Ovary (tissue), 9 donors: Measurements from ENCODE around the gene ITPKA. TPM values are rescaled to one million over a fixed set of nuclear protein-coding genes. Genes with fewer than 3 reads are reported as not detected.

Source experiments
- DNase-seq, 5 donors: peaks; one replicate each; pipeline ENCODE4 v3.0.0-alpha.2; 2019 to 2020
- H3K27ac ChIP-seq, 2 donors: fragments of 200-600 bp; one replicate each; pipeline versions ENCODE4 v1.5.1 to v1.8.0; 2019 to 2022
- H3K27me3 ChIP-seq: fragments of 200-600 bp; one replicate; pipeline ENCODE4 v1.8.0; 2022
- H3K36me3 ChIP-seq: fragments of 200-600 bp; sonication (generic); one replicate; pipeline ENCODE4 v1.5.1; 2019
- H3K4me1 ChIP-seq: one replicate; pipeline ENCODE4 v1.8.1; 2013; ENCODE audit warnings: mild to moderate bottlenecking, moderate library complexity; ENCODE audit not compliant: insufficient read depth
- H3K4me3 ChIP-seq: fragments of 200-600 bp; sonication (generic); one replicate; pipeline ENCODE4 v1.5.1; 2017
- H3K9me3 ChIP-seq, 2 donors: fragments of 200-600 bp in 1 of 2; sonication (generic) in 1 of 2; one replicate each; pipeline versions ENCODE4 v1.5.1 to v1.8.1; 2013 to 2019; ENCODE audit warnings: mild to moderate bottlenecking in 1 of 2, moderate library complexity in 1 of 2
- EP300 ChIP-seq: sonication (generic); formaldehyde crosslinking; IDR thresholded peaks from one replicate; pipeline ENCODE4 v1.6.1; 2017; ENCODE audit warnings: antibody characterized with exemption
- POLR2A ChIP-seq: fragments of 450-650 bp; IDR thresholded peaks from one replicate; pipeline ENCODE4 v1.6.1; 2017; ENCODE audit warnings: antibody characterized with exemption, mild to moderate bottlenecking, moderate library complexity
- WGBS, 3 donors: extraction: QIAGEN DNeasy Blood & Tissue Kit in 1 of 3; methylation state at CpG; one replicate each; pipeline versions ENCODE4 v1.1.5 to v1.1.7; 2013 to 2017; 5-methylcytosine and 5-hydroxymethylcytosine counted together
- intact Hi-C, 4 donors: fragments of 100-400 bp; cut with DNase I; formaldehyde crosslinking; loops; one replicate each; pipeline versions ENCODE4 v1.11.0 to v1.15.1; 2022 to 2023
- polyA plus RNA-seq, 2 donors: library from polyadenylated mRNA; stranded (reverse); fragments of 200-250 nt in 1 of 2; fragments of 350-450 nt in 1 of 2; fragmentation: Illumina TruSeq in 1 of 2; extraction: RNeasy Lipid Tissue Mini Kit (QIAGEN cat#74804) in 1 of 2; gene quantifications; one replicate each; pipeline ENCODE4 v1.2.3, GENCODE V29; 2013 to 2014
- total RNA-seq, 7 donors: library from RNA; depleted of rRNA in 2 of 7; stranded (reverse); fragments of >200 nt in 2 of 7; fragmentation: NEBNext Ultra II Directional in 3 of 7; extraction: Animal tissue kit (Norgen Biotek cat#: 25700) in 3 of 7; gene quantifications; one replicate each; pipeline versions ENCODE4 v1.1.0 to v1.2.4, GENCODE V29; 2016 to 2023
- TF ChIP-seq, protein P1 (sequence below), 3 donors: fragments of 450-650 bp in 2 of 3; fragments of 200-600 bp in 1 of 3; IDR thresholded peaks; one replicate each; pipeline versions ENCODE4 v1.5.1 to v1.8.0; 2016 to 2022; ENCODE audit warnings: antibody characterized with exemption in 3 of 3, mild to moderate bottlenecking in 1 of 3
- donor health status: DM: no; HTN: no; CAD: no; lungs with moderate emphysema.
- donor health status: DM: no; HTN: no; CAD: no.
- donor health status: Bipolar disorder and iron deficiency.
- donor health status: DM: yes; HTN: yes; CAD: no.
- donor health status: DM: no; HTN: no; CAD: no.
- donor health status: DM: yes; HTN: yes; CAD: no.

The ITPKA gene
- total and polyA plus RNA-seq, 9 donors, result 0.11 to 0.82 (median 0.48) TPM

DNA sequence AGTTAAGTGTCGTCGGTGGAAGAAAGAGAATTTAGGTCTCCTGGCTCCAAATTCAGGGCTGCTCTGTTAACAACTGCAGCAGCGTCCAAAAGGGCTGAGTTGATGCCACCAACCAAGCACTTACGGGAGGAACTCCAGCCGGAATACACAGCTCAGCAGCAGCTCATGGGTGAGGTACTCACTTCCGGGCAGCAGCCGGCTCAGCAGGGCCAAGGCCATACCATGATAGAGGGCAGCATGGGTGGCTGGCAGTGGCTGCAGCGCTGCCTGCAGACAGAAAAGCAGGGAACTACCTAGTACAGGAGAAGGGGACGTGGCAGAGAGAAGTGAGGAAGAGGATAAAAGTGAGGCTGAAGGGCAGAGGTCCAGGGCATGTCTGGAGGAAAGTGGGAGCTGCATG, 27.9 kb downstream of the ITPKA start:
- Histone ChIP-seq H3K27ac (no peak overlapping the region), H3K4me1 (no peaks in the 10 kb centered on the region), H3K9me3 (no peaks in the 10 kb centered on the region), H3K27me3 (no peaks in the 10 kb centered on the region), H3K36me3 (no peaks in the 10 kb centered on the region), H3K4me3 (no peak overlapping the region)
- no peak for DNase-seq
- TF ChIP-seq POLR2A (no peak), EP300 (no peak)
- TF ChIP-seq, protein P1, sequence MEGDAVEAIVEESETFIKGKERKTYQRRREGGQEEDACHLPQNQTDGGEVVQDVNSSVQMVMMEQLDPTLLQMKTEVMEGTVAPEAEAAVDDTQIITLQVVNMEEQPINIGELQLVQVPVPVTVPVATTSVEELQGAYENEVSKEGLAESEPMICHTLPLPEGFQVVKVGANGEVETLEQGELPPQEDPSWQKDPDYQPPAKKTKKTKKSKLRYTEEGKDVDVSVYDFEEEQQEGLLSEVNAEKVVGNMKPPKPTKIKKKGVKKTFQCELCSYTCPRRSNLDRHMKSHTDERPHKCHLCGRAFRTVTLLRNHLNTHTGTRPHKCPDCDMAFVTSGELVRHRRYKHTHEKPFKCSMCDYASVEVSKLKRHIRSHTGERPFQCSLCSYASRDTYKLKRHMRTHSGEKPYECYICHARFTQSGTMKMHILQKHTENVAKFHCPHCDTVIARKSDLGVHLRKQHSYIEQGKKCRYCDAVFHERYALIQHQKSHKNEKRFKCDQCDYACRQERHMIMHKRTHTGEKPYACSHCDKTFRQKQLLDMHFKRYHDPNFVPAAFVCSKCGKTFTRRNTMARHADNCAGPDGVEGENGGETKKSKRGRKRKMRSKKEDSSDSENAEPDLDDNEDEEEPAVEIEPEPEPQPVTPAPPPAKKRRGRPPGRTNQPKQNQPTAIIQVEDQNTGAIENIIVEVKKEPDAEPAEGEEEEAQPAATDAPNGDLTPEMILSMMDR (IDR thresholded peaks at IDR 0.05), result no peak
- 45 to 63% (median 50%) methylated on average over 9 of the region's 9 CpGs for WGBS, 3 donors
- intact Hi-C loops, result no loop called here

DNA sequence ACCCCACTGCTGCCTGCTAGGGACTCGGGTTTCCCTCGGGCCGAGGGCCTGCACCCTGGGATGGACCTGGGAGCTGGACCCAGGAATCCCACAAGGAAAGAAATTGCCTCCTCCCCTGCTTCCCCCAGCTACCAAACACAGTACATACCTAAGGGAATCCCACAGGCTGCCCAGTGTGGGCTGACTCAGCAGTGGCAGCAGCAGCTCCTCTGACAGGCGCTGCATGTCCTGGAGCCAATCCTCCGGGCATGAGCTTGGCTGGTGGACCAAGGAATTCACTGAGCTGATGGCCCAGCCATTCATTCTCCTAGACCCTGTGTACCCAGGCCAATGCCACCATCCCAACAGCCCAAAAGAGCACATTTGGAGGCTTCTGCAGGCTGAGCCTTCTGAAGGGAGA, 29.4 kb downstream of the ITPKA start:
- intact Hi-C loops, result no loop called here
- WGBS, 3 donors, result 90 to 93% (median 91%) methylated on average over 5 of the region's 5 CpGs
- Histone ChIP-seq H3K9me3 (no peaks in the 10 kb centered on the region), H3K4me3 (no peak overlapping the region), H3K27ac (no peak overlapping the region), H3K36me3 (no peaks in the 10 kb centered on the region), H3K27me3 (no peaks in the 10 kb centered on the region), H3K4me1 (no peaks in the 10 kb centered on the region)
- DNase-seq, result no peak
- TF ChIP-seq EP300 (no peak), POLR2A (no peak)
- TF ChIP-seq, protein P1 (IDR thresholded peaks at IDR 0.05), result no peak

DNA sequence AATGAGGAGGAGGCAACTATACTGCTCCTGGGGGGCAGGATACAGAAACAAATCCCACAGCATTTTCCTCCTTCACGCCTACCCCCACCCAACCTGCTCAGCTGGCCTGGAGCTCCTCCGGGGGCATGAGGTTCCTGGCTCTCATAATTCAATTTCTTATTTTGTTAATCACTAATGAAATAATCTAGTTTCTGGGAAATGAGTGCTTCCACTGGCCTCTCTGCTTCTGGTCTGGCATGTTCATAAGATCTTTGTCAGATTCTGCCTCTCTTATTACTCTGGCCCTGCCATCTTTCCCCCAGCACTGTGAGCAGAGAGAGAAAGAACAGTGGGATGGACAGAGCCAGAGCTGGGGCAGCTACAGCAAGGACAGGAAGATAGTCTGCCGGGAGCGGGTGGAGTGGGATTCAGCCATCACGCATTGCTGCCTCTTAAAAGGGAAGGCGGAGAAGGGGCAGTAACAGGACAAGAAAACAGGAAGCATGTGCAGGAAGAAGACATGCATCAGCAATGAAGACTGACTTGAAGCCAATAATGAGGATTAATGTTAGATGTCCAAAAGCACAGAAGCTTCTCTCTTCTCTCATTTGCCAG, 36.8 kb downstream of the ITPKA start:
- WGBS, 3 donors, result 86 to 90% (median 86%) methylated on average over 6 of the region's 6 CpGs
- intact Hi-C loops, result no loop called here

DNA sequence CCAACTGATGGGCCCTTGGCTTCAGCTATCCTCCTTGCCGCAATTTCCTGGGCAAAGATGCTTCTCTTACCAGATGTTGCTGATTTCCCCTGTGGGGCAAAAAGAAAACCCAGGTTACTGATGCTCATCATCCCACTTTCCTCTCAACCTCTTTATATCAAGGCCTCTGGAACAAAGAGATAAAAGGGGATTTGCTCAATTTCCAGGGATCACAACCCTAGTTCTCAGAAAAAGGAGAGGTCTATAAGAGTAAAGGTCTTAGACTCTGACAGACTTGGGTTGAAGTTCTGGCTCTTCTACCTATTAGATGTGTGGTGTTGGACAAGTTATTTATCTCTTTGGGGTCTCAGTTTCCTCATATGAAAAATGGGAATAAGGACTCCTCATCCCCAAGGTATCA, 41.9 kb downstream of the ITPKA start:
- Histone ChIP-seq H3K4me1 (no peaks in the 10 kb centered on the region), H3K36me3 (no peaks in the 10 kb centered on the region), H3K9me3 (no peaks in the 10 kb centered on the region), H3K4me3 (no peak overlapping the region), H3K27ac (no peak overlapping the region), H3K27me3 (no peaks in the 10 kb centered on the region)
- DNase-seq, result no peak
- TF ChIP-seq, protein P1 (IDR thresholded peaks at IDR 0.05), result no peak
- no peak for TF ChIP-seq POLR2A
- 94 to 100% (median 95%) methylated on average over 1 of the region's 1 CpG for WGBS, 3 donors
- intact Hi-C loops, result no loop called here

More for the DNA sequence above, 36.8 kb downstream of the ITPKA start:
- no peak overlapping the region for H3K4me3 ChIP-seq
- no peak for DNase-seq
- TF ChIP-seq POLR2A (no peak), EP300 (no peak)
- TF ChIP-seq, protein P1 (IDR thresholded peaks at IDR 0.05), result no peak
- H3K27me3 ChIP-seq, result no peaks in the 10 kb centered on the region
- no peaks in the 10 kb centered on the region for H3K4me1 ChIP-seq
- no peaks in the 10 kb centered on the region for H3K9me3 ChIP-seq
- no peak overlapping the region for H3K27ac ChIP-seq
- H3K36me3 ChIP-seq, result no peaks in the 10 kb centered on the region
